Measurements from ENCODE around the gene MUC6. TPM values are rescaled to one million over a fixed set of nuclear protein-coding genes. Genes with fewer than 3 reads are reported as not detected.

The MUC6 gene
- total RNA-seq, 2 experiments from 2014 or later: not detected

DNA sequence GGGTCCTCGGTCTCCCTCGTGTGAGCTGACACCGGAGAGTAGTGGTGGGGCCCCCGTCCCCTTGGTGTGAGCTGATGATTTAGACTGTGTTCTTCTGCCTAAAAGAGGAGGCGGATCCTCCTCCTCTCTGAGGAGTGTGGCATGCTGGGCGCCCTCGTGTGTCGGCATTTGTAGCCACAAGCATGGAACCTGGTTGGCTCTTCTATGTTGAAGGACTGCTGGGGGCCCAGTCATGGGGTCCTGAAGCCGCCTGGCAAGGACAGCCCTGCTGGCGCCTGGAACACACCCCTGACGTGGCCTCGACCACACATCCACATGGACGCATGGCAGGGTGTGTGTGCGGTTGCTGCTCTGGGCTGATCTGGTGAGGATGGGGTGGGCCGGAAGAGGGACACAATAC is 60.7 kb downstream of the MUC6 start:
- POLR2A ChIA-PET: interaction anchor here (0.8 kb wide), 1 partner anchor 48 kb away, joined by 3 read pairs; no protein-coding TSS in a partner anchor

DNA sequence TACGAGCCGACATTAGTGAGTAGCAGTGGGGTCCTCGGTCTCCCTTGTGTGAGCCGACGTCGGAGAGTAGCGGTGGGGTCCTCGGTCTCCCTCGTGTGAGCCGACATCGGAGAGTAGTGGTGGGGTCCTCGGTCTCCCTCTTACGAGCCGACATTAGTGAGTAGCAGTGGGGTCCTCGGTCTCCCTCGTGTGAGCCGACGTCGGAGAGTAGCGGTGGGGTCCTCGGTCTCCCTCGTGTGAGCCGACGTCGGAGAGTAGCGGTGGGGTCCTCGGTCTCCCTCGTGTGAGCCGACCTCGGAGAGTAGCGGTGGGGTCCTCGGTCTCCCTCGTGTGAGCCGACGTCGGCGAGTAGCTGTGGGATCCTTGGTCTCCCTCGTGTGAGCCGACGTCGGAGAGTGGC is 61.1 kb downstream of the MUC6 start:
- ChIA-PET CTCF (interaction anchor here (0.6 kb wide), 1 partner anchor 128 kb away, joined by 3 read pairs; no protein-coding TSS in a partner anchor), POLR2A (interaction anchor here (0.8 kb wide), 1 partner anchor 48 kb away, joined by 3 read pairs; no protein-coding TSS in a partner anchor)

More for the DNA sequence above, 60.7 kb downstream of the MUC6 start:
- CTCF ChIA-PET: interaction anchor here (0.6 kb wide), 1 partner anchor 128 kb away, joined by 3 read pairs; no protein-coding TSS in a partner anchor

GRCh38 chr11:973237-973636 is 63.3 kb downstream of the MUC6 start:
- CTCF ChIA-PET: no interaction called here
- POLR2A ChIA-PET: no interaction called here

- ChIA-PET POLR2A (no interaction called here), CTCF (no interaction called here)
Measured at GRCh38 chr11:972523-973211, 63.9 kb downstream of the MUC6 start.

GRCh38 chr11:971731-972365 is 64.7 kb downstream of the MUC6 start:
- POLR2A ChIA-PET: no interaction called here
- CTCF ChIA-PET: no interaction called here

- CTCF ChIA-PET: no interaction called here
- POLR2A ChIA-PET: no interaction called here
Measured at GRCh38 chr11:971092-971690, 65.3 kb downstream of the MUC6 start.

- ChIA-PET CTCF (no interaction called here), POLR2A (no interaction called here)
Measured at GRCh38 chr11:970319-970871, 66.1 kb downstream of the MUC6 start.

DNA sequence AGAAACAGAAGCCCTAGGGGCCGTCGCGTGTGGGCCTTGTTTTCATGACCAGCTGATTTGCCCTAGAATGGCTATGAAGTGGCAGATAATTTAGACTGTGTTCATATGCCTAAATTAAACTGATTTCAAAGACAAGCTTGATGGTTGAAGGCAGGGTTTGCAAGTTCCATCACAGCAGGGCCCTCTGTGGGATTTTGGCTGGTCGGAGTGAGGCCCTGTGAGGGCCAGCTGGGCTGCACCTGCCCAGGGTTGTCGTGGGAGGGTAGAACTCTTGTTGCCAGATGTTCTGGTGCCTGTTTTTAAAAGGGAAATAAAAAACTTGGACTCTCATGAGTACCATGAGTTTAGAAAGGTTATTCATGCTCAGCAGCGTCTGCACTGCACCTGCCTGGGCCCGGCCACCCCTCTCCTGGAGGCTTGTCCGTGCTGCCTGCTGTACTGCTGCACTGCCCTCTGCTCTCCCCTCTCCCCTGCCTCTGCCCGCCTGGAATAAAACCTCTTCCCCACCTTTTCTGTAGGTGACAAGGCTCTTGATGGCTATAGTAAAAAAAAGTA is 66.8 kb downstream of the MUC6 start:
- ChIA-PET POLR2A (no interaction called here), CTCF (no interaction called here)

DNA sequence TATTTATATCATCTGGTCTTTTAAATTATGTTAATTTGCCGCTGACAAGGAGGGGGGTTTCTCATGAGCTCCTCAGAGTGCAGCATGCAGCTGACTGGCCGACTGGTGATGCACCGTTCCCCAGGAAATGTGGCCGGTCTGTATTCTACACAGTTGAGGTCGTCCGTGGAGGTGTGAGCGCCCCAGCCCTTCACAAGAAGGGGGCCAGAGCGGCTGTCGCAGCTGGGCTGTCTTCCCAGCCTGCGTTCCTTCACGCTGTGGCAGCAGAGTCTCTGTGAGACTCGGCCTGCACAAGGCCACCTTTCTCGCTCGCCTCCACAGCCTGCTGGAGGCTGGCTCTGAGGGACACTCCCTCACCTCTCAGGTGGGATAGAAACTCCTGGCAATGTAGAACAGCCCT is 67.7 kb downstream of the MUC6 start:
- CTCF ChIA-PET: no interaction called here
- POLR2A ChIA-PET: no interaction called here

DNA sequence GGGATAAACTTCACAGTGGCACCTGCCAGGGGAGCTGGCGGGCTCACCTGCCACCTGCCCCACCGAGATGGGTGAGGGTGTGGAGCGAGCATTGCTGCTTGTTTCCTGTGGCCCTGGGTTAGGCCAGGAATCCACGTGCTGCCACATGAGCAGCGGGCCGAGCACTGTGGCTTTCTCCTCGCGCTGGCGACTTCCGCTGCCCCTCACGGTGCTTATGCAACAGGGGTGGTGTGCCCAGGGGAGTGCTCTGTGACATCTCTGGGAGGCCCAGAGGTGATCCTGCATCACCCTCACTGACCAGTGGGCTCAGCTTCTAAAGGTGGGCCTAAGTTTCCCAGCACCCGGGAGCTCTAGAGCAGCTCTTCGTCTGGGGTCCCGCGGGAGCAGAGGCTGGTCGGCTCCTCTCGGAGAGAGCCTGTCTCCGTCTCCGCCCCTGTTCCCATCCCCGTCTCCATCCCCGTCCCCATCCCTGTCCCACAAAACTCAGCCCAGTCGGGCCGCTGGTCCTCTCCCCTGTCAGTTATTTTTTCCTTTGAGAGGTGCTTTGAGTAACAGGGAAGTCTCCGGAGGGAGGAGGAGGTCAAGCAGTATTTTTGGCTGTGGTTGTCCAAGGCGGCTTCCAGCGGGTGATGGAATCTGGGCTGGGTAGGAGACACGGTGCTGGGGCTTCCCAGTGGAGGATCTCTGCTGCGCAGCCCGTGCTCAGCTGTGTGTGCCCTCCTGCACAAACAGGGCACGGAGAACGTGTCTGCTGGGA is 68.3 kb downstream of the MUC6 start:
- ChIA-PET POLR2A (no interaction called here), CTCF (no interaction called here)

DNA sequence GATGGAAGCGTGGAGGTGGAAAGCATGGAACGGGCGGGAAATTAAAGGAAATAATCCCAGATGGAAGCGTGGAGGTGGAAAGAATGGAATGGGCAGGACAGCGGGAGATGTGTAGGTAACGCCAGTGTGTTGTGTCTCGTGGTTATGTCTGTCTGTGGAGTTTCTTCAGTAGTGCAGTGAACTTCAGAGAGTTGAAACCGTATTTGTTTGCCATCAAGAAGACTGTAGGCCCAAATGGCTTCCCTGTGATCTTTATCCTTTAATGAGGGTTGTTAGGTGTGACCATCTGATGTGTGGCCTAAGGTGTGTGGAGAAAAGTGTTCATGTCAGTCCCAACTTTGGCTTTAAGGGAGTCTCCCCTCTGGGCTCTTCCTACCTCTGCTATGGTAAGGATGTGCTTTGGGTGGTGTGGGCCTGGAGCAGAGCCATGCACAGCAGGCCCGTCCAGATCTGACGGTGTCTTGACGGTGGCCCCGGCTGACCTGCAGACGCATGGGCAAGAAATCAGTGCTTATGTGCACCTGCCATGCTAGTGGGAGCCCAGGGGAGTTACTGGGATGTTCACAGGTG is 71.2 kb downstream of the MUC6 start:
- ChIA-PET CTCF (no interaction called here), POLR2A (no interaction called here)

DNA sequence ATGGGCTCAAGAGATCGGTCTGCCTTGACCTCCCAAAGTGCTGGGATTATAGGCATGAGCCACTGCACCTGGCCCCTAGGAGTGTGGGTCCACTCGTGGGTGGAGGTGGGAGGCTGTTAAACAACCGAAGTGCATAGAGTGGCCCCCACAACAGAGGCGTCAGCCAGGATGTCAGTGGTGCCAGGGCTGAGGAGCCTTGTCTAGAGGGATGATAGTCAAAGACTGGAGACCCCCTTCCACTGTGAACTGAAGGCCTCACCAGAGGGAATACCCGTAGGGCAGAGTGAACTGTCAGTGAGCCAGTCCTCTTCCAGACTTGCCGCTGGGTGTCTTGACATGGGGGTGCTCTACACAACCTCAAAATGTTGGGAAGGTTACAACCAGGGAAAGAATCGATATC is 72.7 kb downstream of the MUC6 start:
- CTCF ChIA-PET: no interaction called here
- POLR2A ChIA-PET: no interaction called here

Other genes with a start within 250 kb of the MUC6 start
- 1 to 10 TPM; 1.3 to 1.4 TPM for gene CEND1, start 246.6 kb downstream of the MUC6 start, total RNA-seq
- gene SLC25A22, start 238.4 kb downstream of the MUC6 start, total RNA-seq: 10 to 100 TPM; 81.1 to 83.9 TPM
- 10 to 100 TPM; 32.7 TPM for gene PIDD1, start 231.5 kb downstream of the MUC6 start, total RNA-seq
- 1,000 to 10,000 TPM; 2,602 to 2,630 TPM for gene RPLP2, start 226.8 kb downstream of the MUC6 start, total RNA-seq
- 10 to 100 TPM; 38.5 to 44.3 TPM for gene PNPLA2, start 217.8 kb downstream of the MUC6 start, total RNA-seq
- gene CRACR2B, start 208.8 kb downstream of the MUC6 start, total RNA-seq: 1 to 10 TPM; 2.9 to 3.4 TPM
- 10 to 100 TPM; 70.2 to 72.8 TPM for gene CD151, start 203.8 kb downstream of the MUC6 start, total RNA-seq
- gene POLR2L, start 194.2 kb downstream of the MUC6 start, total RNA-seq: 100 to 1,000 TPM; 150 to 151 TPM
- 10 to 100 TPM in 1 of 2 experiments, 1 to 10 TPM in 1; 9.4 to 12.7 TPM for gene TSPAN4, start 193.9 kb downstream of the MUC6 start, total RNA-seq
- 10 to 100 TPM; 96.5 to 99.0 TPM for gene CHID1, start 125.9 kb downstream of the MUC6 start, total RNA-seq
- gene AP2A2, start 110.8 kb downstream of the MUC6 start, total RNA-seq: 10 to 100 TPM; 37.8 to 38.3 TPM
- gene MUC2, start 38.2 kb upstream of the MUC6 start, total RNA-seq: not detected
- gene MUC5AC, start 121.2 kb upstream of the MUC6 start, total RNA-seq: not detected
- not detected for gene MUC5B, start 186.3 kb upstream of the MUC6 start, total RNA-seq

All from activated CD8-positive, alpha-beta memory T cell treated with anti-CD3 and anti-CD28 coated beads for 36 hours (primary cell).